ENCODE results near the gene STX1B.
"Not testable (repeated sequence)": the region's sequence is repeated elsewhere in the genome, so short reads cannot be mapped to it uniquely, and the experiment has no call there.

Gene STX1B

DNA sequence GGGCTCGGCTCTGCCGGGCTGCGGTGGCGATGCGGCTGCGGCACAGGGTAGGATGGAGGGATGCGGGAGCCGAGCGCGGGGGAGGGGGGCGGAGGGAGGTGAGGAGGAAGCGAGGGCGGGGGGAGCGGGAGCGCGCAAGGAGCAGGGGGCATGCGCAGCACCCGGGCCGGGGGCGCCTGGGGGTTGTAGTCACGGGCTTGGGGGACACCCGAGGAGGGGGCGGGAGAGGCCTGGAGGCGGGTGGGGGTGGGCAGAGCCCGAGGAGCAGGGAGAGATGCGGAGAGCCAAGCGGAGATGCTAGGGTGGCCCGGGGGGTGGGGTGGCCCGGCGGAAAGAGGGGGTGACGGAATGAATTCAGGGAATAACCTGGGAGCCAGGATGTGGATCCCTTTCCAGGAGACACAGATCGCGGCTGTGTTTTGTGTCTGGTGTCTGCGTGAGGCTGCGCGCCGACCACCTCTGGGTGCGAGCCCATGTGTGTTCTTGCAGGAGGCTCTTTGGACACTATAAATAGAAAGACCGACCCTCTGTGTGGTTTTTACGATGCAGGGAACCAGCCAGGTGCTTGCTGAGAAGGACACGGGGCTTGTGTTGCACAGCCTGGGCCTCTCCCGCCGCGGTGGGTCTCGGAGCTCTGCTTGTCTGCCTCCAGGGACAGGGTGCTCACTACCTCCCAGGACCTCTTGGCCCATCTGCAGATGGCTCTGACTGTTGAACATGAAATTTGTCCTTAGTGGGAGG lies at the start of gene STX1B:
Gene STX1B, minus strand, starts transcription at position 54 of the 741 bp plus-strand sequence. CDS start 242 bp downstream, outside the sequence.
- FAIRE-seq (no peak), DNase-seq (ENCODE audit: insufficient read length, low spot score) (no peak)

DNA sequence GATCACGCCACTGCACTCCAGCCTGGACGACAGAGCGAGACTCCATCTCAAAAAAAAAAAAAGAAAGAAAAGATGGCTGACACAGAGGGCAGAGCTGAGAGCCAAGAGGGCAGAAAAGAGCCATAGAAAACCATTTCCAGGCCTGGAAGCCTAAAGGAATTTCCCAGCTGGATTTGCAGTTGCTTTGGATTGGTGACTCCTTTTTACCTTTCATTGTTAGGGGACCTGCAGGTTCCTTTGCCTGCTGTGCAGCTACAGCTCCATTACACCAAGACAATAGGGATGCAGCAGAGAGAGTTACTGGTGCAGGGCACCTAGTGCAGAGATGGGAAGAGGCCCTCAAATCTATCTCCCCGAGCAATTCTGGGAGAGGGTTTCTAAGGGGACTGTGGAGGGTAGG lies 45.2 kb upstream of the STX1B start:
- FAIRE-seq: no peak
- DNase-seq (ENCODE audit: insufficient read length, low spot score): no peak

DNA sequence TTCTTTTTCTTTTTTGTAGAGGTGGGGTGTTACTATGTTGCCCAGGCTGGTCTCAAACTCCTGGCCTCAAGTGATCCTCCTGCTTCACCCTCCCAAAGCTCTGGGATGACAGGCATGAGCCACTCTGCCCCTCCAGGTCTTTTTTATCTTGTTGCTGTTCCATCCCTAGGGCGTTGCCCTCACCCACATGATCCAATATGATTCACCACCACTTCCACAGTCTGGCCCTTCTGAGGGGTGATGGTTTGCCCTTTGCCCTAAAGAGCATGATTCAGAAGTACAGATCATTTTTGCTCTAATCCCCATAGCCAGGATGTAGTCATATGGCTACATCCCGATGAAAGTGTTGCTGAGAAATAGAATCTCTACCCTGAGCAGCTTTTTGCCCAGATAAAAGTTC lies 41.7 kb upstream of the STX1B start:
- FAIRE-seq: no peak
- DNase-seq (ENCODE audit: insufficient read length, low spot score): no peak

DNA sequence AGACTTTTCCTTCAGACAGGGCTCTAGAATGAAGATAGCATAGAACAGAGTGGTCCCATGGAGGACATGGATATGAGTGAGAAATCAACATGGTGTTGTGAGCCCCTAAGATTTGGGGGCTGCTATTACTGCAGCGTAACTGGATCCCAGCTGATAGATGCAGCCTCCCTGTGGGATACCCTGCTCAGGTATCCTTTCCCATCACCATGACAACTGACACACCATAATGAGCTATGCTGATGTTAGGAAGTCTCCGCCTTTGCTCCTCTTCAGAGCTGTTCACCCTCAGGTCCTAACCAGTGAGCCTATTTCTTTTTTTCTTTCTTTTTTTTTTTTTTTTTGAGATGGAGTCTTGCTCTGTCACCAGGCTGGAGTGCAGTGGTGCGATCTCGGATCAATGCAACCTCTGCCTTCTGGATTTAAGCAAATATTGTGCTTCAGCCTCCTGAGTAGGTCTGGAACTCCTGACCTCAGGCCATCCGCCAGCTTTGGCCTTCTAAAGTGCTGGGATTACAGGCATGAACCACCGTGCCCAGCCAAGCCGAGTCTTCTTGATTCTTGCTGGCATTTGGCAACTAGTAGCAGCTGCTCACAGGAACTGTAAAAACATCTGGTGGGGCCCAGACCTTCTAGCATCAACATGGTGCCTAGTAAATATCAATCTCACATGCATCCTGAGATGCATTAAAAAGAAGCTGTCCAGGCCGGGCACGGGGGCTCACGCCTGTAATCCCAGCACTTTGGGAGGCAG lies 40.0 kb upstream of the STX1B start:
- FAIRE-seq (no peak), DNase-seq (ENCODE audit: insufficient read length, low spot score) (no peak)

DNA sequence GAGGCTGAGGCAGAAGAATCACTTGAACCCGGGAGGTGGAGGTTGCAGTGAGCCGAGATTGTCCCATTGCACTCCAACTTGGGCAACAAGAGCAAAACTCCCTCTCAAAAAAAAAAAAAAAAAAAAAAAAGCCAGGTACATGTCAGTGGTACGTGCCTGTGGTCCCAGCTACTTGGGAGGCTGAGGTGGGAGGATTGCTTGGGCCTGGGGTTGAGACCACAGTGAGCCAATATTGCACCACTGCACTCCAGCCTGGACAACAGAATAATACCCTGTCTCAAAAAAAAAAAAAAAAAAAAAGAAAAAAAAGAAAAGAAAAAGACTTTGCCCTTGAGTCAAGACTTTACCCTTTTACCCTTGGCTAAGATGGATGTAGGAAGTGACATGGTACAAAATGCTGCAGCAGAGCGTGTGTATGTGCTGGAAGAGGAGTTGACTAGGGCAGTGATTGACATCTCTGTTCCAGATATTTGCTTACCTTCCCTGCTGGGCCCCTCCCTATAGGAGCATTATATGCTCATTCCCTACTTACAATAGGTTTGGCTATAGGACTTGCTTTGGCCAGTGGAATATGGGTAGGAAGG lies 33.6 kb upstream of the STX1B start:
- FAIRE-seq (no peak), DNase-seq (ENCODE audit: insufficient read length, low spot score) (no peak)

DNA sequence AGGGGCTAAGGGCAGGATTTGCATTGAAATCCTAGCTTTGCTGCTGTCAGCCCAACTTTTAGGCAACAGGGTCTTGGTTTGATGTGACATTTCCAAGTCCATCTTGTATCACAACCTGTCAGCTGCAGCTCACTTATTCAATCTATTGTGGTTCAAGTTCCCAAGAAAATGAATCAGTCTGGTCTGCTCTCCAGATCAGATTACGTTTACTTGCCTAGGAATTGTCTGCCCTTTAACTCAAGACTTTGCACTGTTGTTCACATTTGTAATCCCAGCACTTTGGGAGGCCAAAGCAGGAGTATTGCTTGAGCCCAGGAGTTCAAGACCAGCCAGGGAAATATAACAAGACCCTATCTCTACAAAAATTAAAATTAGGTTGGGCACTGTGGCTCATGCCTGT lies 32.9 kb upstream of the STX1B start:
- FAIRE-seq (no peak), DNase-seq (ENCODE audit: insufficient read length, low spot score) (no peak)

DNA sequence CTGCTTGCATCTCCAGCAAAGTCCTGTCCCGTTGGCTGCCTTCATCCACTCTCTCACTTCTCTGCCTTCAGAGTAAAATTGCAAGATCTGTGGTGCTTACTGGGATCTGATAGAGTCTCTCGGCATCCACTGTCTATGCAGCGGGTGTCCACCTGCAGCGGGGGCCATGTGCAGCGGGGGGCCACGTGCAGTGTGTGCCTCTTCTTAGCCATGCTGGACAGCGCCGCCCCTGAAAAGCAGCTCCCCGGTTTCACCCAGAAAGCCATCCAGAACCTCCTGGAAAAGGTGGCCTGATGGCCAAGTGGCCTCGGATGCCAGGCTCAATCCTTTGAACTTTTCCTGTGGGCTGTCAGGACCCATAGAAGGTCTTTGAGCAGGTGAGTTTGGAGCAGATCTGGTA lies 32.4 kb upstream of the STX1B start:
- DNase-seq (ENCODE audit: insufficient read length, low spot score): no peak
- no peak for FAIRE-seq

DNA sequence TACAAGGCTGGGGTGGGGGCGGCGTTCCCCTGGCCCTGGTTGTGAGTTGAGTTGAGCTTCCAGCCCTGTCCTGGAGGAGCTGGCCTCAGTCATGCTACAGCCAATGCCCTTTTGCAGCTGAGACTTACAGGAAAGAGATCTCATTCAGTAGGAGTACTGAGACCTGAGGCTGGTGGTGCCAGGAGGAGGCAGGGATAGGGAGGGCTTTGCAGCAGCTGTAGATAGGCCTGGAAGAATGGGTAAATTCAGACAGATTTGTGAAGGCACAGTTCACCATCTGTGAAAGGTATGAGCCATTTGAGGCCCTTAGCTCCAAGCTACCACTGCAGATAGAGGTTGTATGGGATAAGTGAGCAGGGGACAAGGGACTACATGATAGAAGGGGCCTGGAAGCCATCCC lies 28.6 kb upstream of the STX1B start:
- FAIRE-seq: no peak
- DNase-seq (ENCODE audit: insufficient read length, low spot score): no peak

DNA sequence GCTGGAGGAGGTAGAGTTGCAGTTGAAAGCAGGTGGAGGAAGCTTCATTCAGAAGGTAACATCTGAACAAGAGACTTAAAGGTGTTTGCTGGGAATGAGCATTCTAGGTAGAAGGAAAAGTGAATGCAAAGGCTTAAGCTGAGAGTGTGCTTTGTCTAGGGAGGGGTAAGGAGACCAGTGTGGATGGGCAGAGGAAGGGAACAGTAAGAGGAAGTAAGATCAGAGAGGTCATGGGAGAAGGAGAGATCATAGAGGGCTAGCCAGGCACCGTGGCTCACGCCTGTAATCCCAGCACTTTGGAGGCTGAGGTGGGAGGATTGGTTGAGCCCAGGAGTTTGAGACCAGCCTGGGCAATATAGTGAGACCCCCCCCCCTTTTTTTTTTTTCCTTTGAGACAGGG lies 26.3 kb upstream of the STX1B start:
- FAIRE-seq (no peak), DNase-seq (ENCODE audit: insufficient read length, low spot score) (no peak)

DNA sequence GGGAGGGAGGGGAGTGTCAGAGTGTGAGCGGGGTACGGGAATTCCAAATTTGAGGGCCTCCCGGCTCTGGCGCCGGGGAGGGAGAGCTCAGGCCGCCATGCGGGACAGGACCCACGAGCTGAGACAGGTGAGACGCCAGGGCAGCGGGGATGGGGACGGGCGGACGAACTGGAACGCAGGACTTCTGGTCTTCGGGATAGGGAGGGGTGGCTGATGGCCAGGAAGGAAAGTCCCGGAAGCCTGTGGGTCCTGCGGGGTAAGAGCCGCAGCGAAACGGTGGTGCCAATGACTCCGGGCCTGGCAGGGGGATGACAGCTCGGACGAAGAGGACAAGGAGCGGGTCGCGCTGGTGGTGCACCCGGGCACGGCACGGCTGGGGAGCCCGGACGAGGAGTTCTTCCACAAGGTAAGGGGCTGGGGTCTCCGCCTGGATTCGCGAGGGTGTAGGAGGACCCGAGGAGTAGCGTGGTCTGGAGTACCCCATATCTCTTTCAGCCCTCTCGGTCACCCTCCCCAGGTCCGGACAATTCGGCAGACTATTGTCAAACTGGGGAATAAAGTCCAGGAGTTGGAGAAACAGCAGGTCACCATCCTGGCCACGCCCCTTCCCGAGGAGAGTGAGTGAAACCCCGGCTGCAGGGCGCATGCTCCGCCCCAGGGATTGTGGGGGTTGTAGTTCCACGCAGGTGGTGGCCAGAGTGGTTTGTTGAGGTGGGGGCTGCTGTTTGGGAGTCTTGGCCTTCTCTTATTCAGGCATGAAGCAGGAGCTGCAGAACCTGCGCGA lies 23.5 kb upstream of the STX1B start:
- FAIRE-seq (peak; percentile 86), DNase-seq (ENCODE audit: insufficient read length, low spot score) (peak; percentile 91)

DNA sequence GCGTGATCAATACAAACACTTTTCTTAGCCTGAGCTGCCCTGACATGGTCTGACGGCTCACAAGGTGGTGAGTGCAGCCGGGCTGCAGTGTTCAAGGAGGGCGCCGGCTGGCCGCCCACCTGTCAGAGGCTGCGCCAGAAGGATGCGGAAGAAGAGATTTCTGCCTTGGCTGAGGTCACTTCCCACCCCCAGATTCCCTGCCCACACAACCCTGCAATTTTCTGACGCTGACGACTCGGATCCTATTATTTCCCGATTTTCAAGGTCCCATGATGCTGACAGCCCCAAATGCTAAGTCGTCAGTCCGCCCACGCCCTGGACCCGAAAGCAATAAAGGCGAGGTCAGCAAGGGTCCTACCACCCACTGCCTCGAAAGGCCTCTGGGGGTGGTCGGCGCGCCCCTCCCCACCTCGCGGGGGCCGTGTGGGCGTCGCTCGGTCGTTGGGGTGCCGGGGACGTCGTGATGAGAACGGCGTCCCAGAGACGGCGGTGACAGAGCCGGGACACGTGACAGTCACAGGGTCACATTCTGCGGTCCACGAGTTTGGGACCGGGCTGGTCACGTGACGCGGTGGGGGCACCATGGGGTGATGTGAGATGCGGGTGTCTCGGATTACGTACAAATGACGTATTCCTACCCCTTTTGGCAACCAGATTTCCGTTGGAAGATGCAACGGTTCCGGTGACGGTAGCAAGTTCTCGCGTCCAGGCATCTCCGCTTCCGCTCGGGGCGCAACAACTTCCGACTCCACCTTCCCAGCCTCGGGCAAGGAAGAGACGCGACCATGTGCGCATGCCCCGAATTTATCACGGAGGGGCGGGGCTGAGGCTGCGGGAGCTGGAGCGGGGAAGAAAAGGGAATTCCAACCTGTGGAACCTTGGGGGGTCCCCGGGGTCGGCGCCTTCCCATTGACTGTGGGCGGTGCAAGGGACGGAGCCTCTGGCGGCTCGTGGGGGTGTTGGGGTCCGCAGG lies 22.6 kb upstream of the STX1B start, which contains the start of gene STX4:
Gene STX4, plus strand, starts transcription at position 823 of the 973 bp plus-strand sequence. CDS start 248 bp downstream, outside the sequence.
- FAIRE-seq: peak; percentile 97

DNA sequence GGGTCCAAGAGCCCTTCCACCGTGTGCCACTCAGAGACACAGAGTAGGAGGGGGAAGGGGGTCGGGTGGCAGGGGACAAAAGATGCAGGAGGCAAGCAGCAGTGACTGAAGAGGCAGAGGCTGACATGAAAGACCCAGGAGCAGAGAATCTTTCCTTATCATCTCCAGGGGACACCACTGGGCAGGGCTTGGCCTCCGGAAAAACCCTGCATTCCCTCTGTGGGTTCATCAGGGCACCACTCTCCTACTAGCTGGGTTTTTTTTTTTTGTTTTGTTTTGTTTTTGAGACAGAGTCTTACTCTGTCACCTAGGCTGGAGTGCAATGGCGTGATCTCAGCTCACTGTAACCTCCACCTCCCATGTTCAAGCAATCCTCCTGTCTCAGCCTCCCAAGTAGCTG lies 20.8 kb upstream of the STX1B start:
- FAIRE-seq (no peak), DNase-seq (ENCODE audit: insufficient read length, low spot score) (no peak)

More for the DNA sequence above, 22.6 kb upstream of the STX1B start, which contains the start of gene STX4:
- peak; percentile 87 for DNase-seq (ENCODE audit: insufficient read length, low spot score)

DNA sequence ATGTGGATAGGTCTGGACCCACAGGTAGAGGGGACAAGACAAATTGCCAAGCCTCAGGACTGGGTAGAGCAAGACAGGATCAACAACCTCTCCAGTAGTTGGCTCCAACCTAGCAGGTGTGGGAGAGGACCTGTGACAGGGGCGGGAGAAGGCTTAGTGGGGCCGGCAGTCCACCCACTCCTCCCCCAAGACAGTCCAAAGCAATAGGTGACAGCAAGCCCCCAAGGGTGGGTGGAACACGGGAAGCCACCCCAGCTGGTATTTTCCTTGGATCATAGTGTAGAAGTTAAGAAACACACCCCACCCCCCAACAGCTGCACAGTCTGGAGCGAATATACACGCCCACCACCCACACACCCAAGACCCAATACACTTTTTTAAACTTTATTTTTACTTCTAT lies 18.8 kb upstream of the STX1B start:
- DNase-seq (ENCODE audit: insufficient read length, low spot score): no peak
- FAIRE-seq: no peak

DNA sequence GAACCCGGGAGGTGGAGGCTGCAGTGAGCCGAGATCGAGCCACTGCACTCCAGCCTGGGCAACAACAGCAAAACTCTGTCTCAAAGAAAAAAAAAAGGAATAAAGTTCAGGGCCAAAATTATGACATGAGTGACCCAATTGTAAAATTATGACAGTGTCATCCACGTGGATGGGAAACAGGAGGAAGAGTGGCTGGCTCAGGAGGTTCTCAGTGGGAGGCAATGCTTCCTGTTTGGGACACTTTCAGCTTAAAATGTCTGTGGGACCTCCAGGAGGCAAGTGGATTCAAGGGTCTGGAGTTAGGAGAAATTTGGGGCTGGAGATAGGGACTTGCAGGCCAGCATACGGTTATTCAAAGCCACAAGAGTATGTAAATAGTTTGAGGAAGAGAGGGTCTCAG lies 14.9 kb upstream of the STX1B start:
- no peak for FAIRE-seq
- DNase-seq (ENCODE audit: insufficient read length, low spot score): no peak

DNA sequence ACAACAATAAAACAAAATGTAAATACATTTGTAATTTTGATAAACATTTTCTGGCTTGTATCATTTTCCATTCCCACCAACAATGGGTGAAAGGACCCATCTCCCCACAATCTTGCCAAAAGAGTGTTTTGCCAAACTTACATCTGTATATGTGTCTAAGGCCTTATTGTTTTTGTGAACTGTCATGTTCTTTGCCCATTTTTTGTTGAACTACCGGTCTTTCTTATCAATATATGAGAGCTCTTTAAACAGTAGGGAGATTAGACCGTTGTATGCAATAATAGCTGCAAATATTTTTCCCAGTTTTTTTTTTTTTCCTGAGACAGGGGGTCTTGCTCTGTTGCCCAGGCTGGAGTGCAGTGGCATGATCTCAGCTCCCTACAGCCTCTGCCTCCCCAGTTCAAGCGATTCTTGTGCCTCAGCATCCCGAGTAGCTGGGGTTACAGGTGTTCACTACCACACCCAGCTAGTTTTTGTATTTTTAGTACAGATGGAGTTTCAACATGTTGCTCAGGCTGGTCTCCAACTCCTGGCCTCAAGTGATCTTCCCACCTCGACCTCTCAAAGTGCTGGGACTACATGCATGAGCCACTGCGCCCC lies 13.3 kb upstream of the STX1B start:
- DNase-seq (ENCODE audit: insufficient read length, low spot score) (no peak), FAIRE-seq (no peak)

DNA sequence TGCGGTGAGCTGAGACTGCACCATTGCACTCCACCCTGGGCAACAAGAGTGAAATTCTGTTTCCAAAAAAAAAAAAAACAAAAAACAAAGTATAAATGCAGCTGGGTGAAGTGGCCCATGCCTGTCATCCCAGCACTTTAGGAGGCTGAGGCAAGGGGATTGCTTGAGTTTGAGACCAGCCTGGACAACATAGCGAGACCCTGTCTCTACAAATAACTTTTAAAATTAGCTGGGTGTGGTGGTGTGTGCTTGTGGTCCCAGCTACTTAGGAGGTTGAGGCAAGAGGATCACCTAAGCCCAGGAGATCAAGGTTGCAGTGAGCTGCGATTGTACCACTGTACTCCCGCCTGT lies 12.8 kb upstream of the STX1B start:
- FAIRE-seq: no peak

DNA sequence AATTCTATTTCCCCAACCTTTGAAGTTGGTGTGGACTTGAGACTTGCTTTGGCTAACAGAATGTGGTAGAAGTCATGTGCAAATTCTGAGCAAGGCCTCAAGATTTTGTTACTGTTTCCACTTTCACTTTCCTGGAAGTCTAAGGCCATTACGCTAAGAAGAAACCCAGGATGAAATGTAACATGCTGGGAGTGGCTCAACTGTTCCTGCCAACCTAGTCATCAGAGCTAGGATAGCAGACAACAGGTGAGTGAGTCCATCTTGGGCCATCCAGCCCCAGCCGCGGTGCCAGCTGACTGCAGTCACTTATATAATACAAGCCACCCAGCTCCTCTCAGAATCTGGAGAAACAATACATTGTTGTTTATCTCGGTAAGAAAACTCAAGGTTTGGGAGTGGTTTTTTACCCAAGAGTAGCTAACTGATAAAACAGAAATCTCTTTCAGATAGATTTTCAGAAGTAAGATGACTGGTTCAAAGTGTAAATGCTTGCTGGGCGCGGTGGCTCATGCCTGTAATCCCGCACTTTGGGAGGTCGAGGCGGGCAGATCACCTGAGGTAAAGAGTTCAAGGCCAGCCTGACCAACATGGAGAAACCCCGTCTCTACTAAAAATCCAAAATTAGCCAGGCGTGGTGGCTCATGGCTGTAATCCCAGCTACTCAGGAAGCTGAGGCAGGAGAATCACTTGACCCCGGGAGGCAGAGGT lies 12.3 kb upstream of the STX1B start:
- no peak for FAIRE-seq

More for the DNA sequence above, 12.8 kb upstream of the STX1B start:
- DNase-seq (ENCODE audit: insufficient read length, low spot score): no peak

DNA sequence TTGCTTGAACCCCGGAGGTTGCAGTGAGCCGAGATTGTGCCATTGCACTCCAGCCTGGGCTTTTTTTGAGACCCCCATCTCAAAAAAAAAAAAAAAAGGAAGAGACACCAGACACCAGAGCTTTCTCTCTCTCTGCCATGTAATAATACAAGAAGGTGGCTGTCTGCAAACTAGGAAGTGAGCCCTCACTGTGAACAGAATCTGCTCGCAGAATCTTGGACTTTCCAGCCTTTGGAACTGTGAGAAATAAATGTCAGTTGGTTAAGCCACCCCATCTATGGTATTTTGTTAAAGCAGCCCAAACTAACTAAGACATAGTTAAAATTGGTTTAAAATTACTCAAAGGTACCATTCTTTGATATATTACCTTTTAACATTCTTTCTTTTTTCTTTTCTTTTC lies 10.1 kb upstream of the STX1B start:
- DNase-seq (ENCODE audit: insufficient read length, low spot score) (no peak), FAIRE-seq (no peak)

More for the DNA sequence above, 12.3 kb upstream of the STX1B start:
- no peak for DNase-seq (ENCODE audit: insufficient read length, low spot score)

DNA sequence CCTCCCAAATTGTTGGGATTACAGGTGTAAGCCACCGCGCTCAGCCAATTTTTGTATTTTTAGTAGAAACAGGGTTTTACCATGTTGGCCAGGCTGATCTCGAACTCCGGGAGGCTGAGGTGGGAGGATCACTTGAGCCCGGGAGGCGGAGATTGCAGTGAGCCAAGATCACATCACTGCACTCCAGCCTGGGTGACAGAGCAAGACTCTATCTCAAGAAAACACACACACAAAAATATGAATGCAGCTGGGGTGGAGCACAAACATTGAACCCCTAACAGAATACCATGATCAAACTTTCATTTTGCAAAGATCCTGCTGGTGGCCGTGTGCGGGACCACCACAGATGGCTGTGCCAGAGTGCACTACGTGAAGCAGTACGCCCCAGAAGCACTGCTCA lies 7.3 kb upstream of the STX1B start:
- DNase-seq (ENCODE audit: insufficient read length, low spot score); FAIRE-seq: not testable (repeated sequence)
